Astrocyte of the spinal cord (primary cell): ENCODE measurements around the gene TFAP2D.

ENCODE experiments used
- DNase-seq: peaks from one replicate; pipeline ENCODE4 v3.0.0; 2011; ENCODE audit warnings: low read depth, low spot score
- H3K4me3 ChIP-seq: 2 replicates; pipeline ENCODE4 v1.5.1; 2011; ENCODE audit warnings: low read depth, mild to moderate bottlenecking, low read length, moderate library complexity
- in situ Hi-C: cut with HindIII; loops from 2 replicates; pipeline ENCODE4 v1.10.0; 2017; ENCODE audit warnings: low sequenced_read_pairs
- TF ChIP-seq, protein P1 (sequence below): IDR thresholded peaks from 2 replicates; pipeline ENCODE4 v1.5.1; 2012; ENCODE audit warnings: low read depth, mild to moderate bottlenecking, low read length, inconsistent platforms

The TFAP2D gene

DNA sequence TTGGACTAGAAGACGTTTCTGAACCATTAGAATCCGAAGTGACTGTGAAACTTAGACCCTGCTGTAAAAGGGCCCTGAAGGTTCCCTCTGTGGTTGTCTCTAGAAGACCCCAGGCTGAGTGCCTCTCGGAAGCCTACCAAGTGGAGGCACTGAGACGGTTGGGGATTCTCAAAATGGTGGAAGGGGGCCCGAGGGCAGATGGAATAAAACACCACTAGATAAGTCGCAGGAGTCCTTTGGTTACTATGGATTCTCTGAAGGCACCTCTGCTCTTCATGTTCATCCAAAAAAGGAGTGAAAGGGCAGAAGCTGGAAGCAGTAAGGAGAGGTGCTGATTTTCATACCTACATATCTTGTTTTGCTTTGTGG is 4.0 kb upstream of the TFAP2D start:
- TF ChIP-seq, protein P1, sequence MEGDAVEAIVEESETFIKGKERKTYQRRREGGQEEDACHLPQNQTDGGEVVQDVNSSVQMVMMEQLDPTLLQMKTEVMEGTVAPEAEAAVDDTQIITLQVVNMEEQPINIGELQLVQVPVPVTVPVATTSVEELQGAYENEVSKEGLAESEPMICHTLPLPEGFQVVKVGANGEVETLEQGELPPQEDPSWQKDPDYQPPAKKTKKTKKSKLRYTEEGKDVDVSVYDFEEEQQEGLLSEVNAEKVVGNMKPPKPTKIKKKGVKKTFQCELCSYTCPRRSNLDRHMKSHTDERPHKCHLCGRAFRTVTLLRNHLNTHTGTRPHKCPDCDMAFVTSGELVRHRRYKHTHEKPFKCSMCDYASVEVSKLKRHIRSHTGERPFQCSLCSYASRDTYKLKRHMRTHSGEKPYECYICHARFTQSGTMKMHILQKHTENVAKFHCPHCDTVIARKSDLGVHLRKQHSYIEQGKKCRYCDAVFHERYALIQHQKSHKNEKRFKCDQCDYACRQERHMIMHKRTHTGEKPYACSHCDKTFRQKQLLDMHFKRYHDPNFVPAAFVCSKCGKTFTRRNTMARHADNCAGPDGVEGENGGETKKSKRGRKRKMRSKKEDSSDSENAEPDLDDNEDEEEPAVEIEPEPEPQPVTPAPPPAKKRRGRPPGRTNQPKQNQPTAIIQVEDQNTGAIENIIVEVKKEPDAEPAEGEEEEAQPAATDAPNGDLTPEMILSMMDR: no peak
- no peak overlapping the region for H3K4me3 ChIP-seq
- in situ Hi-C loops: no loop called here
- no peak for DNase-seq

DNA sequence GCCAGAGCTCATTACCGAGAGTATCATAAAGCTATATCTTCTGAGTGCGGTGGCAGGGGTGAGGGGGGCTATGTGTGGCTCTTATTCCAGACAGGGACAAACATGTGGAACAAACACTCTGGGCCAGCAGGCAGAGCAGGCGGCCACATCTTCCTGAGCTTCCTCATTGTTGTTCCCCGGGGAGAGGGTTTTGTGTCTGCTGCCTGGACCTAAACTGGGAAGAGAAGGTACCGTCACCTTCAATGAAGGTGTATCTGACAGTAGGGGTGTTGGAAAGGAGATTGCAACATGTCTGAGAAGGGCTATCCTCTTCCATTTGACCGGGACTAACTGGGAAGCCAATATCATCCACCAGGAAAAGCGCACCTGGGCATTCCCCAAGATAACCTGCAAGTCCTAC is 1.6 kb upstream of the TFAP2D start:
- TF ChIP-seq, protein P1: no peak
- DNase-seq: no peak
- no peak overlapping the region for H3K4me3 ChIP-seq
- in situ Hi-C loops: no loop called here

DNA sequence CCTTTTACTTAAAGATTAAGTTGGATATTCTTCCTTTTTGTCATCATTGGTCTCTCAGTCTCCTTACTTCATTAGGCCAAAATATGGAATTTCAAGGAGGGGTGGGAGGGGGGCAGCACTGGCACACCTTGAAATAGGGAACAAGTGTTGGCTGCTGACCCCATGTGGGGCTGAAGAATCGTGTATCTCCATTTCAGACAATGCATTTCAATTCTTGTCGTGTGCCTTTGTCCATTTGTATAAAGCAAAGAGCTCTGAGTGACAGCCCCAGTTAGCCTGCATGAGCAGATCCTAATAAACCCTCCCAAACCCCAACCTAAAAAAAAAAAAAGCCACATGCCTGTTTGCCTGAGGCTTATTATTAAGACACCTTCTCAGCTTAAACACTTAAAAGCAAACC is 1.0 kb upstream of the TFAP2D start:
- TF ChIP-seq, protein P1: no peak
- H3K4me3 ChIP-seq: no peak overlapping the region
- no peak for DNase-seq
- in situ Hi-C loops: no loop called here

DNA sequence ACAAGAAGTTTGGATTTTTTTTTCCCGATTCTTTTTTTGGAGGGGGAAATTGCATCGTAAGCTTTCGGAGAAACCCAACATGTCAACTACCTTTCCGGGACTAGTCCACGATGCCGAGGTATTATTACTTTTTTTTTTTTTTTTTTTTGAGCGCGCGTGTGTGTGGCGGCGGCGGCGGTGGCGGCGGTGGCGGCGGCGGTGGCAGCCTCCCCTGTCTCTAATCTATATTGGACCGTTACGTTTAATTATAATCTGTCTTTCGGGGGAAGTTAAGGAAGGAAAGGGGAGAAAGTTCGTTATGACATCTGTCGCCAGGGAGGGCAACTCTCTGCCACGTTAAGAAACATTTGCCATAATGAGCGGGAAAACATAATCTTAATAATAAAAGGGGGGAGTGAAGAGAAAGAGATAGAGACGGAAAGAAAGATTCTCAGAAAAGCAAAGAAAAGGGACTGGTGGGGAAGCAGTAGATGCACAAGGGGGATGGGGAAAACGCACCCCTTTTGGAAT is 706 bp downstream of the TFAP2D start:
- no peak for DNase-seq
- H3K4me3 ChIP-seq: no peak overlapping the region
- in situ Hi-C loops: no loop called here
- TF ChIP-seq, protein P1: no peak

DNA sequence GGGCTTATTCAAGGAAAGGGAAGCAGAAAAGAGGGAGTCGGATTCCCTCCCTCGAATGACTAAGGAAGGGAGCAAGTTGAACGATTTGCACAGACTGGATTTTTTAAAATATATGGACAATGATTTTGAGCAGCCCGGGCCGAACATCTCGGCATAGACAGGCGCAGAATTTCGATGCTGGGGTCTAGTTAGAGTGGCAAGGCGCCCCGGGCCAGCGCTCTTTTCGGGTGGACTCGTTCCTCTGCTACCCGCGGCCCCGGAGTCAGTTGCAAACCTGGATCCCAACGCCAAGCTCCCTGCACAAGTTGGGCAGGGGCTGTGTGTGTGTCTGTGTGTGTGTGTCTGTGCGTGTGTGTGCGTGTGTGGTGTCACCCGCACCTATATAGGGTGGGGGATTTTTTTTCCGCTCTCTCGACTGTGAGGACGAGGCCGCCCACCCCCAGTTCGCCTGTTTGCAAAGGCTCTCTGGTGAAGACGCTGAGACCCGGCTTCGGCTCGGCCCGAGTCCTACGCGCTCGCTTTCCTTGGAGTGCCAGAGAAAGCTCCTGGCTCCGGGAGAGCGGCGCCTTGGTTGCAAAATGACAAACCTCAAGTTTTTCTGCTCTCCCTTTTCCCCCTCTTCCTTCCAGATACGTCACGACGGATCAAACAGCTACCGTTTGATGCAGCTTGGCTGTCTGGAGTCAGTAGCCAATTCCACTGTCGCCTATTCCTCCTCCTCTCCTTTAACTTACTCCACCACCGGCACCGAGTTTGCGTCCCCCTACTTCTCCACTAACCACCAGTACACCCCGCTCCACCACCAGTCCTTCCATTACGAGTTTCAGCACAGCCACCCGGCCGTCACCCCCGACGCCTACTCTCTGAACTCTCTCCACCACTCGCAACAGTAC is 1.4 kb downstream of the TFAP2D start:
- in situ Hi-C loops: no loop called here
- no peak for DNase-seq
- TF ChIP-seq, protein P1: no peak
- H3K4me3 ChIP-seq: no peak overlapping the region

DNA sequence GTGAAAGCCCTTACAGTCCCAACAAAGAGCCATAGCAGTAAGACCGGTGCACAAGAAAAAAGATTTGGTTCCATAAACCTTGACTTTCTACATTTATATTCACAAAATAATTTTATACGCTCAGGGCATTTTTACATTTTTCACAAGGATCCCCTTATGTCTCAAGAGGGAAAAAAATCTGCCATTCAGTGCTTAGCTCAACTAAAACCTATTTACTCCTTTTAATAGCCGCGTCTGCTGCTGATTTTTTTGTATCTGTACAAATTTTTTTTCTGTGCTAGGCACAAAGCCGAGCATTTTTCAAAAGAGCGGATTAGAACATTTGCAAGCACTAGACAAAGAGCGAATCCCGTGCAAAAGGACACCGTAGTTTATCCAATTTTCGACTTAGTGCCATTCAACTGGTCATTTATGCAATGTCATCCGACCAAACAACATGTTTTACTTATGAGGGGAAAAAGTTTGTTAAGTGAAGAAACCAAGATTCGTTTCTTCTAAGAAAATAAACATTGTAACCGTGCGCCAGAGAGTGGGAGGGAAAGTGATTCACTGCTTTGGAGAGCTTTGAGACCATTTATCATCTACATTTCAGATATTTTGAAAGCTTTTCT is 3.7 kb downstream of the TFAP2D start:
- DNase-seq: no peak
- TF ChIP-seq, protein P1: no peak
- in situ Hi-C loops: no loop called here
- H3K4me3 ChIP-seq: no peak overlapping the region
